Measurements from ENCODE around the gene ADAT3.
"Not testable (repeated sequence)": the region's sequence is repeated elsewhere in the genome, so short reads cannot be mapped to it uniquely, and the experiment has no call there.

The ADAT3 gene

GRCh38 chr19:1867349-1867724 lies 37.9 kb upstream of the ADAT3 start:
- no peak for FAIRE-seq

DNA sequence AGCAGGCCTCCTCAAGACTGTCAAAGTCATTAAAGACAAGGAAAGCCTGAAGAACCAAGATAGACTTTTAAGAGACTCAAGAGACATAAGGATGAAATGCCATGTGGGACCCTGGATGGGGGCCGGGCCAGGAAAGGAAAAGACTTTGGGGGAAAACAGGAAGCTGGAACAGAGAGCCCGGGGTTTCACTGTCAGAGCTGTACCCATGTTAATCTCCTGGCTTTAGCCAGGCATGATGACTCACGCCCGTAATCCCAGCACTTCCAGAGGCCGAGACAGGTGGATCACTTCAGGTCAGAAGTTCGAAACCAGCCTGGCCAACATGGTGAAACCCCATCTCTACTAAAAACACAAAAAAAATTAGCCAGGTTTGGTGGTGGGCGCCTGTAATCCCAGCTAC lies 36.2 kb upstream of the ADAT3 start:
- no peak for FAIRE-seq

GRCh38 chr19:1871140-1871597 lies 34.0 kb upstream of the ADAT3 start:
- no peak for FAIRE-seq

- FAIRE-seq, result no peak
These were observed 33.6 kb upstream of the ADAT3 start for GRCh38 chr19:1871630-1872029.

DNA sequence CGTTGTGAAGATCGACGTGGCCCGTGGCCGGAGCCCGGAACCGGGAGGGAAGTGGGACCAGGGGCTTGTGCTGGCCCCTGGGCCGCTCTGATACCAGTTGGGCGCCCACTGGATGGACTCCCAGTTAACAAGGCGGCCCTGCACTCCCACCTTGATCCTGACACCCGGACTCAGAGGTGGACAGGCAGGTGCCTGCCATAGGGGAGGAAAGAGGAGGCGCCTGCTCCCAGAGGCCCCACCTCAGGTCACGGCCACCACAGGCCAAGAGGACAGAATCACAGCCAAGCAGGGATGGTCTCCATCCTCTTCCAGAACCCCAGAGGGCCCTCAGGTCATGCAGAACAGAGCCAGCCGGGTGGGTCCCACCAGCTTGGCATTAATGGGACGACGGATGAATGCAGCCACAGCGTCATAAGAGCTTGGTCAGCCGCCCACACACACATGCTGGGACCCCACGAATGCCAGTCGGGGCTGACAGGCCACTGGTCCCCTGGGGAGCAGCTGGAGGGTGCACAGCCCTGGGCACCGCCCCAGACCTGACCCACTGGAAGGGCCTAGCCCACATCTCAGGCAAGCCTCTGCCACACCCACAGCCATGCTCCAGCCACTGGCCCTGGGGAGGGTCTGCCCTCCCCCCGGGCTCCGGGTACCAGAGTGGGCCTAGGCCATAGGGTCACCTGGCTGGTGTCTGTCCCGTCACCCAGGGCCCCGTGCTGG lies 32.2 kb upstream of the ADAT3 start:
- no peak for FAIRE-seq

DNA sequence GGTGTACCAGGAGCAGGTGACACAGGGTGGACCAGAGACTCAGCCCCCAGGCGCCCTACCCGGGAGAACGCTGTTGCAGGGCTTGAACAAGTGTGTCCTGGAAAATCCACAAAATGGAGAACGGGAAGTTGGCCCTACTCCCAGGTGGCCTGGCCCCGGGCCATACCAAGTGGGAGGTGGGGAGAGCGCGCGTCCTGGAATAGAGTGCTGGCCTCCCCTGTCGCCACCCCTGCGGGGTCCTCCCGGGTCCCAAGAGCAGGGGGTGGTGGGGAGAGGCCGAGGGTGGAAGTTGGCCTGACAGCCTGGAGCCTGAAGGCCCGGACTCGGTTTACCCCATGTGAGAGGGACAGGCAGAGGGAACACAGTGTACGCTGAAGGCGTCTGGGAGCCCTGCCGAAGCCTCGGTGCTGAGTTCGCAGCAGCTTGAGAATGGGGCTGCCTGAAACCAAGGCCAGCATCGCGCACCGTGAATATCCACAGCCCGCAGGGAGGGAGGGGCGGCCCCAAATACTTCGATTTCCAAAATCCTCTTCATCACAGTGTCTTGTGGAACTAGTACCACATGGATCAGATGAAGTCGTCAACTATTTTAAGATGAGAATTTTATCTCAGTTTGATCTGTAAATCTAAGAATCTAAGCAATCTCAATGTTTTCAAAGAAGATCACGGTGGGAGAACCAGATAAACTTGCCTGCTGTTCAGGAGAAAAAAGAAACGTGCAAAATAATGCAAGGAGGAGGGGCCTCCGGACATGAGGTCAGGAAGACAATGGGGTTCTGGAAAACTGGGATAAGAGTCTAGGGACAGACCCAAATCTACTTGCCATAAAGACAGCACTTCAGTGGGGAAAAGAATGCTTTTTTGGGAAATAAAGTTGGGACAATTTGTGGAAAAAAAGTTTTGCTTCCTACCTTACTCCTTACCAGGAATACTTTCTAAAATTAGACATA lies 31.4 kb upstream of the ADAT3 start:
- no peak for FAIRE-seq

GRCh38 chr19:1874554-1875185 lies 30.5 kb upstream of the ADAT3 start:
- peak; percentile 80 for FAIRE-seq

- FAIRE-seq, result not testable (repeated sequence)
These were observed 29.9 kb upstream of the ADAT3 start for GRCh38 chr19:1875265-1875645.

DNA sequence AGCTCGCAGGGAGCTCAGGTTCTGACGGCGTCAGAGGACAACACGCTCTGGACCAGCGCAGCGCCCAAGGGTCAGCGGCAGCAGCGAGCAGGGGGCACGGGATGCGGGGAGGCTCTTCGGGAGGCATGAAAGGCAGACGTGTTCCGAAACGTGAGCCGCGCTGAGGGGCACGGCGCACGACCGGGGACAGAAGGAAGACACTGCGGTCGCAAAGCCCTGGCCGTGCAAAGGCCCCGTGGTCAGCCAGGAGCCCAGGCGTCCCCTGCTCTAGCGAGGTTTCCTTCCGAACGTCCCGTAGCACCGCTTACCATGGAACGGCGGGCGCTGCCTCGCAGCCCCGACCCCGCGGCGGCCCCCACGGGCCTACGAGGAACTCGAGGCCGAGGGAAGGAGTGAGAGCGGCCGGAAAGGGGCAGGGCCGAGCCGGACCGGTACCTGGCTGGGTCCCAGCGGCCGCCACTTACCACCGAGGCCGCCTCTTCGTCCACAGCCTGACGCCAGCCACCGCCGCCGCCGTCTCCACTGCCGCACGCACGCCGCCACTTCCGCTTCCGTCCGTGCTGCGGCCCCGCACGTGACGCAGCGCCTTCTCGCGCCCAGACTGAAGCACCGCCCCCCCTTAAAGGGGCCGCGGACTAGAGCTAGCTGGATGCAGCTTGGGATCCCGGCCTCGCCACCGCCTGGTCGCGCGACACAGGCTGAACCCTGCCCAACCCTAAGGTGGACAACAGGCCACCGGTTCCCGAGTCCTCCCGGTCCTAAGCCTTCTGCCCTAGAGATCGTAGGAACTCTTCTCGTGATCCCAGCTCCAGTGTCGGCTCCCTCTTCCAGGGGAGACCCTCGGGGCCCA lies 29.3 kb upstream of the ADAT3 start:
- FAIRE-seq, result peak; percentile 91

DNA sequence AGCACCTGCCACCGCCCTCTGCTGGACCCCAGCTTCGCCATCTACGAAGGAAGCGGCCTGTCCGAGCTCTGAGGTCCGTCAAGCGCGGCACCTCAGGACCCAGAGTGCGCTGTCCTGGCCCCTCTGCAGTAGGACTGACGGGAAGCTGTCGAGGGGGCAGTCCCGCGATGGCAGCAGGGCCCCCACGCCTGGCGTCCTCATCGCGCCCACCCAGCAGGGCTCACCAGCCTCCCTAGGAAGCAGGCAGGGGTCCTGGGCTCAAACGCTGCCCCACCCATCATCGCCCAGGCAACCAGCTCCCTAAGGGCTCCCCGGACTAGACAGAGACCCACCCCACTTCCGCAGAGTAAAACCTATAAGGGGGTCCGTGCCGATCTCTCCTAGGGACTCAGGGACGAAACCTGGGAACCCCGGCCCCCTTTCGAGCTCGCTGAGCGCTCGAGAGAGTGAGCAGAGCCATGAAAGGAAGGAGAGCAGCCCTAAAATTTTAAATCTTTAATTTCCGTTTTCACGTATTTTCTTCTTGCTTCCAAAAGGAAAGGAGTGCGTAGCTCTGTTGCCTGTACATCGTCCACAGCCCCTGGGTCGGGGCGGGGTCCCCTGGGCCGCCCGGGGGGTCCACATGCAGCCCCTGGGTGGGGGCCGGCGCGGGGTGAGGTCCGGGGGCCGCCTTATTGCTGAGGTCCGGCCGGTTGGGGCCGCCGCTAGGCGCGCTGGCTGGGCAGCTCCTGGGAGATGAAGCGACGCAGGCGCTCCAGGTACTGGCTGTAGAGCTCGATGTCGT lies 28.5 kb upstream of the ADAT3 start:
- FAIRE-seq, result not testable (repeated sequence)

DNA sequence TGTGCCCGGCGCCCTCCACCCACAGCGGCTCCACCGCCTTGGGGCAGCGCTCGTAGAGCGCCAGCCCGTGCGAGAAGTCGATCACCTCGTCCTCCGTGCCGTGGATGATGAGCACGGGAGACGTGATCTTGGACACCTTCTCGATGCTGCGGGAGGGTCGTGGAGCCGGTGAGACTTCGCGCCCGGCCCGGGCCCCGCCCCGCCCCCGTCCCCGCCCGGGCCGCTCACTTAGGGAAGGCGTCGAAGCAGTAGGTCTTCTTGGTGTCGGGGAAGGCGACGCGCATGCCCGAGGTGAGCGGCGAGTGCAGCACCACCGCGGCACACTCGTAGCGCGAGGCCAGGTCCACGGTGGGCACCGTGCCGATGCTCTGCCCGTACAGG lies 27.9 kb upstream of the ADAT3 start:
- not testable (repeated sequence) for FAIRE-seq

- not testable (repeated sequence) for FAIRE-seq
These were observed 26.6 kb upstream of the ADAT3 start for GRCh38 chr19:1878583-1878982.

DNA sequence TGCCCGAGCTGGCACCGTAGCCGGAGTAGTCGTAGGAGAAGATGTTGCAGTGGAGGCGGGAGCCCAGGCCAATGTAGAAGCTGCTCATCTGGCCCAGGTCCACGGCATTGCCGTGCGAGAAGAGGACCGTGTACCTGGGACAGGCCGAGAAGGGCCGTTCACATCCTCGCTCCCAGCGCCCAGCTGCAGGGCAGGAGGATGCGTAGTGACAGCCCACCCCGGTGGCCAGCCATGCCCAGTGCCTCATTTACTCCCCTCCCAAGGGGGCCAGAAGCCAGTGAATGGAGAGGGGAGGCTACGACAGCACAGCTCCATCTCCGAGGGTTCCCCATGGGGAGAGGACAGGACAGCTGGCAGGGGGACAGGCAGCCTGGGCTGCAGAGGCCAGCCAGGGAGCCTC lies 25.2 kb upstream of the ADAT3 start:
- FAIRE-seq, result not testable (repeated sequence)

DNA sequence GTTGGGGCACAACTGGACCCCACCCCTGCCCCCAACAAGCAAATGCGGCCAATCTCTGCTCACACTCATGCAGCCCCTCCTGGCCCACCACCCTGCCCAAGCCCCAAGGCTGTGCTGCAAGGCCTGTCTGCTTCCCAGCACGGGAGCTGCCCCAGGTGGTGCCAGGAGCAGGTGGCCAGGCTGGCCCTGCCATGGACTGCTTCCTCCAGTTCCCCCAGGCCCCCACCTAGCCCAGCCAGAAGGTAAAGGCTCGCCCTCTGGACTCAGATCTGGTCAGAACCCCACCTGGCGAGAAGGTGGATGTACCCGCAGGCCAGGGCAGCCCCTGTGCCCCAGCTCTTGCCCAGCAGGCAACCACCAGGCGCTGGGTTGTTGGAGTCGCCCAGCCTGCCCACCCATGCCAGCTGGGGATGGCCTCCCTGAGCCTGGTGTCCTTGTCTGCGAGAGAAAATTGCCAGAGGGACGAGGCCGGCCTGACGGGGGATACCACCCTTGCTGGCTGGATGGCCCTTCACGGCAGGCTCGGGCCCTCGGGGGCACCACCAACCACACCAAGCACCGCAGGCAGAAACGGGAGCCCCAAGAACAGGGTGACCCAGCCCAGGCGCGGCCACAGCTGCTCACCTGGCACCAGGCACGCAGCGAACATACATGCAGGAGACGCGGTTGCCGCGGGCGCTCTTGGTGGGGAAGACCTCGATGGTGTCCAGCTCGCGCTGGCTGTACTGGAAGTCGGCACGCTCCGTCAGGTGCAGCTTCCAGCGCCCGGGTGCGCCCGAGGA lies 24.4 kb upstream of the ADAT3 start:
- no peak for FAIRE-seq

DNA sequence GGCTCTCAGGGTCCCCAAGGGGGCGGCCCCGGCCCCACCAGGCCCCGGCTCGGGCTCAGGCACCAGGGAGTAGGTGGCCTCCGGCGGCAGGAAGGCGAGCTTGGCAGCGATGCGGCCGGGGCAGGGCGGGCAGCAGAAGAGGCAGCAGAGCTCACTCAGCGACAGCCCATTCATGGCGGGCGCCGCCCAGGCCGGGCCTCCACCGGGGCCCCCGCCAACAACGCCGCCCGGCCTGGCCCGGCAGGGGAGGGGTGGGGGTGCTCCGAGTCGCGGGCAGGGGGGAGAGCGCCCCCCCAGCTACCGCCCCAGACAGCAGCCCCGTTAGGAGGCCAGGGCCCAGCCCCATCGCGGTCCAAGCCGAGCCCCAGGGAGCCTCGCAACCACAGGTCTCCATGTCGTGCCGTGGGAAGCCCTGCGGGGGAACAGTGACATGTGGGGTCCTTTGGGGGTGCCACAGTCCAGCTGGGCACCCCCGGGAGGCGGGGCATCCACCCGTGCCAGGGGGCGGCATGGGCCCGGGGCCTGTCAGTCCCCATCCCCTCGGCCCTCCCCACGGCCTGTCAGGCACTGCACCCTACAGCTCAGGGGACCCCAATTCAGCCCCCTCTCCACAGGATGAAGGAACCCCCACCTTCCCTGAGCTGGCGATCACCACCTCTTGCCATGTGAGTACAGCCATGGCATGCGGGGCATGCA lies 23.7 kb upstream of the ADAT3 start:
- FAIRE-seq, result not testable (repeated sequence)

DNA sequence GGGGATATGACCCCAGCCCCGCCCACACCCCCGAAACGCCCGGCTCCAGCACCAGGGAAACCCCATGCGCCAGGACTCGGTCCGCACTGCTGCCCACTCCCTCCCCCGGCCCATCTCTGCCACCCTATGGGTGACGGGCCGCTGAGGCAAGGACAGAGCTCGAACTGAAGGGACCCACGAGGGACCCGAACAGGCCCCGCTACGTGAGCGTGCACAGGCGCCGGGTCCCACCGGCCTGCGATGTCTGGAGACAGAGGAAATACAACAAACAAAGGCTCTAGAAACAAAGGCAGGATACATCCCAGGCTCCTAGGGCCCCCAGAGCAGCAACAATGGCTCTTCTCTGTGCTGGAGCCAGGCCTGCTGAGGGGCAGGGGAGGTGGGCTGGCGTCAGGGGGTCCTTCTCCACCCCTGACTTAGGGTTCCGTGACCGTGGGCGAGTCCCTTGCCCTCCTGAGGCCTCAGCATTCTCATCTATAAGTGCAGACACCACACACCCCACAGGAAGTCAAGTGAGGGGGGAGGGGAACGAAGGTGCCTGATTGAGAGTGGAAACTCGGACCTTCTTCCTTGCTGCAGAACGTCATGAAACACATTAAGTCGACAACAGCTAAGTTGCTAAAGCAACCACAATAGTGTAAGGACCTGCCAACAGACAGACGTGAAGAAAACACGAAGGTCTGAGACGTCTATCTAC lies 23.0 kb upstream of the ADAT3 start:
- no peak for FAIRE-seq

- no peak for FAIRE-seq
These were observed 22.2 kb upstream of the ADAT3 start for GRCh38 chr19:1882786-1883692.

DNA sequence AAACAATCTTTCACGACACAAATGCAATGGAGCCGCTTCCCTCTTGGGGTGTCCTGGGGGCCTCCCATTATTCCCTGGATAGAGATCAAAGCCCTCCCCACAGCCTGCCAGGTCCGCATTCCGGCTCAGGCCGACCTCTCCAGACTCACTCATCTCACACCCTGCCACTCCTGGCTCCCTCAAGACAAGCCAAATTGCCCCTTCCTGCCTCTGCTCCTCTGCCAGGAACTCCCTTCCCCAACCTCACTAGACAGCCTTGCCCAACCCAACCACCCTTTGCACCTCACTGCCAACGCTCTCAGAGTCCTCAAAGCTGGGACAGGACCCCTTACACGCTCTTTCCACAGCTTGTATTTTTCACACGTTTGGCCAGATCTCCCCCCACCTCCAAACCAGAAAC lies 21.4 kb upstream of the ADAT3 start:
- no peak for FAIRE-seq
